HCT116 (cell line): ENCODE measurements around the gene ZFTA.

Experiments used
- CTCF ChIP-seq, 3 experiments: fragments of 200-600 bp in 1 of 3; sonication (generic) in 1 of 3; IDR thresholded peaks in 2 of 3; conservative IDR thresholded peaks in 1 of 3; 2 replicates each; pipeline ENCODE4 v1.5.1; 2012 to 2017; ENCODE audit warnings: low read depth in 2 of 3, low read length in 2 of 3, antibody characterized with exemption in 1 of 3, borderline replicate concordance in 1 of 3, control low read depth in 1 of 3, mild to moderate bottlenecking in 1 of 3, mixed read lengths in 1 of 3, mixed run types in 1 of 3, moderate library complexity in 1 of 3; ENCODE audit not compliant: insufficient read depth in 1 of 3
- FOSL1 ChIP-seq: IDR thresholded peaks from 2 replicates; pipeline ENCODE4 v1.6.1; 2012; ENCODE audit warnings: low read depth
- RAD21 ChIP-seq: IDR thresholded peaks from 2 replicates; pipeline ENCODE4 v1.6.1; 2012; ENCODE audit warnings: low read depth, mild to moderate bottlenecking
- TCF7L2 ChIP-seq: IDR thresholded peaks from 2 replicates; pipeline ENCODE4 v1.7.0; 2011; ENCODE audit warnings: borderline replicate concordance, inconsistent platforms; ENCODE audit not compliant: insufficient read depth, insufficient read length; ENCODE audit errors: extremely low read depth

GRCh38 chr11:63800921-63801320, 32.3 kb upstream of the ZFTA start:
- TF ChIP-seq RAD21 = no peak
- TF ChIP-seq CTCF (IDR thresholded peaks at IDR 0.05 in 2 of 3, conservative IDR thresholded peaks at IDR 0.05 in 1 of 3; ENCODE audit: borderline replicate concordance in 1 of 3, insufficient read depth in 1 of 3, low read depth in 2 of 3, low read length in 2 of 3) = no peak
- TF ChIP-seq FOSL1 = no peak
- no peak for TF ChIP-seq TCF7L2
